AG04450 (cell line): ENCODE data around the gene SNPH. TPM values are rescaled to one million over a fixed set of nuclear protein-coding genes. Genes with fewer than 3 reads are reported as not detected.

Experiments used
- CTCF ChIA-PET: fragments of 300-600, 350-600 bp; formaldehyde crosslinking; extraction: SDS; loops from one replicate; lab custom pipeline; 2022; ENCODE audit warnings: antibody characterized with exemption, inconsistent platforms; lab: Charles Lee
- POLR2A ChIA-PET: fragments of 350-600 bp; formaldehyde crosslinking; extraction: SDS; loops from one replicate; lab custom pipeline; 2021; ENCODE audit warnings: antibody characterized with exemption, inconsistent platforms; lab: Yijun Ruan, JAX
- DNase-seq: peaks from one replicate; pipeline ENCODE4 v3.0.0-alpha.2; 2011; ENCODE audit warnings: low read depth, low spot score
- H3K27ac ChIP-seq: one replicate; pipeline ENCODE4 v1.5.1; 2012; ENCODE audit warnings: low read depth, low read length, control low read depth
- H3K27me3 ChIP-seq: one replicate; pipeline ENCODE4 v1.6.0; 2012; ENCODE audit warnings: low read length; ENCODE audit not compliant: control insufficient read depth, insufficient read depth
- H3K4me3 ChIP-seq: 2 replicates; pipeline ENCODE4 v1.5.1; 2011; ENCODE audit warnings: mild to moderate bottlenecking, low read depth, low read length, control low read depth
- H3K9me3 ChIP-seq: 2 replicates; pipeline ENCODE4 v1.5.1; 2012; ENCODE audit warnings: low read length; ENCODE audit not compliant: control insufficient read depth, insufficient read depth
- CTCF ChIP-seq: IDR thresholded peaks from 2 replicates; pipeline ENCODE4 v1.5.1; 2011; ENCODE audit warnings: low read depth, low read length, control low read depth, inconsistent platforms
- polyA plus RNA-seq: library from polyadenylated mRNA; depleted of rRNA; stranded (reverse); fragments of >200 nt; gene quantifications from 2 replicates; pipeline ENCODE4 v1.2.3, GENCODE V29; 2011

The SNPH gene
- polyA plus RNA-seq, 1 experiment, result 1.5 TPM

DNA sequence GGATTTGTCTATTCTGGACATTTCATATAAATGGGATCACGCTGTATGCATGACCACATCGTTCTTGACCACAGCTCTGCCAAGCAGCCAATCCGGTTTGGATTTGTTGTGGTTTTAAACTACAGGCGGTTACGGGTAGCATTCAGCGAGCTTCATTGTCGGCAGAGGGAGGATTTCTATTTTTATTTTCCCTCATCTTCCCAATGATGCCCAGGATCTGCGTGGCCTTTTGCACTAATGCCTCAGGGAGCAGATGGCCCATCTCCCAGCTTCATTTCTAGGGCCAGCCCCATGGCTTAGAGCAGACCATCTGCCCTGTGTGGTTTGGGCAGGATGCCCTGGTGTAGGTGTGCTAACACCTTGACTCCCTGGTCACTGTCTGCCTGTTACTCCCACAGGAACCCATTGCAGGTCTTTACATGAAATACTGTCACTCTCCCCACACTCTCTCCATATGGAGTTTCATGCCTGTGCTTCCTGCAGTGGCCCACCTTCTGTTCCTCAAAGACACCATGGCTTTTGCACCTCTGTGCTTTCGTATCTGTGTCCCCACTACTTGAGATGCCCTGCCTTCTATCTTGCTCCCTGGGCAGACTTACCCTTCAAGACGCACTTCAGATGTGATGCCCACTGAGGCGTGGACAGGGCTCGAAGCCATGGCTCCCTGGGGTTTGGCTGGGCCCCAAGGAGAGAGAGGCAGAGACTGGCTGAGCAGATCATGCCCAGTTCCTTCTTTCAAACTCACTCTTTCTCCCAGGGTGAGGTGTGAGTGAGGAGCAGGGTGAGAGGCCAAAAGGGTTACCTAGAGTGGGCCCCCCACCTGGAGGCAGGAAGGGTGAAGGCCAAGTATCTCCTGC is 36.8 kb downstream of the SNPH start:
- Histone ChIP-seq H3K4me3 (no peak overlapping the region), H3K27me3 (no peaks in the 10 kb centered on the region), H3K27ac (no peak overlapping the region), H3K9me3 (no peaks in the 10 kb centered on the region; the same call in 1 of the 2 replicates)
- ChIA-PET CTCF (no interaction called here), POLR2A (no interaction called here)
- no peak for DNase-seq
- TF ChIP-seq CTCF, result no peak

DNA sequence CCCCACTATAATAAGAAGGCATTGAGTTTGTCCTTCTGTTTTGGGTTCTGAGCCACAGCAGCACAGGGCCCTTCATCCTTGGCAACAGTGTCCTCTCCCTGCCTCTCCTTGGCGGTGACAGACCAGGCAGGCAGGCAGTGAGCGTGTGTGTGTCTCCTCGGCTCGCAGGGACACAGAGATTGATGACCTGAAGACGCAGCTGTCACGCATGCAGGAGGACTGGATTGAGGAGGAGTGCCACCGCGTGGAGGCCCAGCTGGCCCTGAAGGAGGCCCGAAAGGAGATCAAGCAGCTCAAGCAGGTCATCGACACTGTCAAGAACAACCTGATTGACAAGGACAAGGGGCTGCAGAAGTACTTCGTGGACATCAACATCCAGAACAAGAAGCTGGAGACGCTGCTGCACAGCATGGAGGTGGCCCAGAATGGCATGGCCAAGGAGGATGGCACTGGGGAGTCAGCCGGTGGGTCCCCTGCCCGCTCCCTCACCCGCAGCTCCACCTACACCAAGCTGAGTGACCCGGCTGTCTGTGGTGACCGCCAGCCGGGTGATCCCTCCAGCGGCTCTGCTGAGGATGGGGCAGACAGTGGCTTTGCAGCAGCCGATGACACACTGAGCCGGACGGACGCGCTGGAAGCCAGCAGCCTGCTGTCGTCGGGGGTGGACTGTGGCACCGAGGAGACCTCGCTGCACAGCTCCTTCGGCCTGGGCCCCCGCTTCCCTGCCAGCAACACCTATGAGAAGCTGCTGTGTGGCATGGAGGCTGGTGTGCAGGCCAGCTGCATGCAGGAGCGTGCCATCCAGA is 38.8 kb downstream of the SNPH start:
- H3K4me3 ChIP-seq, result no peak overlapping the region
- DNase-seq, result no peak
- TF ChIP-seq CTCF, result no peak
- CTCF ChIA-PET, result interaction anchor here (1.2 to 1.3 kb wide), 2 partner anchors 8 to 133 kb away, joined by 3 to 4 read pairs; no protein-coding TSS in a partner anchor
- POLR2A ChIA-PET, result no interaction called here
- no peaks in the 10 kb centered on the region; the same call in 1 of the 2 replicates for H3K9me3 ChIP-seq
- H3K27ac ChIP-seq, result no peak overlapping the region
- no peaks in the 10 kb centered on the region for H3K27me3 ChIP-seq

- no peak for TF ChIP-seq CTCF
- ChIA-PET POLR2A (no interaction called here), CTCF (interaction anchor here (1.2 kb wide), 1 partner anchor 132 kb away, joined by 3 read pairs; no protein-coding TSS in a partner anchor)
- DNase-seq, result no peak
- H3K4me3 ChIP-seq, result no peak overlapping the region
- no peaks in the 10 kb centered on the region for H3K27me3 ChIP-seq
- H3K27ac ChIP-seq, result no peak overlapping the region
- H3K9me3 ChIP-seq, result no peaks in the 10 kb centered on the region; the same call in 1 of the 2 replicates
These were observed 39.6 kb downstream of the SNPH start for GRCh38 chr20:1305712-1306111.

DNA sequence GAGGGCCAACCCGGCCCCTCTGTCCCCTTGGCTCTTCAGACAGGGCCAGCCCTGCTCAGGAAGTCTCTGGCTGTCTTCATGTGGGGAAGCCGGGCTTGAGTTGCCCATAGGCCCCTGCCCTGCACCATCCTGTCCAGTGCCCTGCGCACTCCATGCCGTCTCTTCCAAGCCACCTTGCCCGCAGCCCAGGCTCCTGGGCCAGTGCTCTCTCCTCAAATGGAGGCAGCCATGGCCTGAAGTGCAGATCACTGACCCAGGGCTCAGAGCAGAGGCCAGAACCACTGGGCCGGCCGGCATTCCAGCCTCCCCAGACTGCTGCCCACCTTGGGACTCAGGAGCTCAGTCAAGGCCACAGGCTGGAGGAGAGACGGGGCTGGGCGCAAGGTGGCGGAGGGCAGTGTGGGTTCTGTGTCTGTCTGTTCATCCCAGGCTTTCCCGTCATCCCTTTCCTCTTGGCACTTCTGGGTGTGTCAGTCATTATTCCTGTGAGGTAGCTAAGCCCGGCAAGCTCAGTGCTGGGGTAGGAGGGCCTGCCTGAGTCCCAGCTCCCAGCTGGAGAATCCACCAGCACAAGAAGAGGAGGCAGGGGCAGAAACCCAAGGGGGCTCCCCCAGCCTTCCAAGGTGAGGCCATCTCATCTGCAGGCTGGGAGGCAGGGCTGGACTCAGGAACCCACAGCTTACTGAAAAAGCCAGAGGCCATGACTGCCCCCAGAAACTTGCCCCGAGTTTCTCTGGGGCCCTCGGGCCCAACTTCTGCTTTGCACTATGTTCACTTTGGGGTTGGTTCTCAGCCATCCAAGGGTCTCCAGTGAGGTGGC is 40.4 kb downstream of the SNPH start:
- Histone ChIP-seq H3K4me3 (no peak overlapping the region), H3K27me3 (no peaks in the 10 kb centered on the region), H3K9me3 (no peaks in the 10 kb centered on the region), H3K27ac (no peak overlapping the region)
- POLR2A ChIA-PET, result no interaction called here
- TF ChIP-seq CTCF, result no peak
- CTCF ChIA-PET, result interaction anchor here (1.2 kb wide), 1 partner anchor 131 kb away, joined by 3 read pairs; no protein-coding TSS in a partner anchor
- DNase-seq, result no peak
